ENCODE data around the gene NAPEPLD. TPM values are rescaled to one million over a fixed set of nuclear protein-coding genes. Genes with fewer than 3 reads are reported as not detected.

The NAPEPLD gene
- total RNA-seq, 1 donor from 2014 or later, result 16.2 TPM

GRCh38 chr7:103124429-103124979, 24.4 kb downstream of the NAPEPLD start:
- H3K9me3 ChIP-seq, result no peaks in the 10 kb centered on the region
- DNase-seq, result no peak
- peaks cover 57% of the 10 kb centered on the region for H3K36me3 ChIP-seq
- no peaks in the 10 kb centered on the region for H3K4me1 ChIP-seq
- no peaks in the 10 kb centered on the region for H3K27me3 ChIP-seq (ENCODE audit: low read depth)
- no peak overlapping the region for H3K27ac ChIP-seq
- no peak overlapping the region for H3K4me3 ChIP-seq
- ATAC-seq, result no peak
- intact Hi-C loops (cut with DNase I), result no loop called here
- TF ChIP-seq CTCF (IDR thresholded peaks at IDR 0.05), result no peak

- no peak for ATAC-seq
- intact Hi-C loops (cut with DNase I), result no loop called here
- no peak overlapping the region for H3K27ac ChIP-seq
- TF ChIP-seq CTCF (IDR thresholded peaks at IDR 0.05), result no peak
- H3K9me3 ChIP-seq, result no peaks in the 10 kb centered on the region
- H3K27me3 ChIP-seq (ENCODE audit: low read depth), result no peaks in the 10 kb centered on the region
- H3K4me3 ChIP-seq, result no peak overlapping the region
- DNase-seq, result no peak
- no peaks in the 10 kb centered on the region for H3K4me1 ChIP-seq
- peaks cover 58% of the 10 kb centered on the region for H3K36me3 ChIP-seq
These were observed 25.4 kb downstream of the NAPEPLD start for GRCh38 chr7:103123529-103123928.

- Histone ChIP-seq H3K4me1 (no peaks in the 10 kb centered on the region), H3K36me3 (peaks cover 42% of the 10 kb centered on the region), H3K4me3 (no peak overlapping the region), H3K27ac (no peak overlapping the region), H3K27me3 (ENCODE audit: low read depth) (no peaks in the 10 kb centered on the region), H3K9me3 (no peaks in the 10 kb centered on the region)
- no peak for TF ChIP-seq CTCF (IDR thresholded peaks at IDR 0.05)
- DNase-seq, result no peak
- no peak for ATAC-seq
- intact Hi-C loops (cut with DNase I), result no loop called here
These were observed 27.3 kb downstream of the NAPEPLD start for GRCh38 chr7:103121641-103122040.

- H3K4me3 ChIP-seq, result no peak overlapping the region
- no peak for TF ChIP-seq CTCF (IDR thresholded peaks at IDR 0.05)
- H3K4me1 ChIP-seq, result no peaks in the 10 kb centered on the region
- H3K9me3 ChIP-seq, result no peaks in the 10 kb centered on the region
- ATAC-seq (no peak), DNase-seq (no peak)
- H3K27me3 ChIP-seq (ENCODE audit: low read depth), result no peaks in the 10 kb centered on the region
- H3K36me3 ChIP-seq, result peaks cover 33% of the 10 kb centered on the region
- intact Hi-C loops (cut with DNase I), result no loop called here
- no peak overlapping the region for H3K27ac ChIP-seq
These were observed 28.5 kb downstream of the NAPEPLD start for GRCh38 chr7:103120362-103120761.

GRCh38 chr7:103119791-103120291, 29.1 kb downstream of the NAPEPLD start:
- DNase-seq (no peak), ATAC-seq (no peak)
- no peak for TF ChIP-seq CTCF (IDR thresholded peaks at IDR 0.05)
- H3K4me1 ChIP-seq, result no peaks in the 10 kb centered on the region
- H3K36me3 ChIP-seq, result peaks cover 33% of the 10 kb centered on the region
- no peaks in the 10 kb centered on the region for H3K9me3 ChIP-seq
- intact Hi-C loops (cut with DNase I), result no loop called here
- no peak overlapping the region for H3K4me3 ChIP-seq
- H3K27ac ChIP-seq, result no peak overlapping the region
- H3K27me3 ChIP-seq (ENCODE audit: low read depth), result no peaks in the 10 kb centered on the region

Measured in lower lobe of right lung (tissue), 2 donors.